Measurements from ENCODE around the gene PRKAG2. TPM values are rescaled to one million over a fixed set of nuclear protein-coding genes. Genes with fewer than 3 reads are reported as not detected.

Gene PRKAG2
- total and polyA plus RNA-seq, 2 experiments from 2014 or later, result 9.1 to 14.9 TPM

DNA sequence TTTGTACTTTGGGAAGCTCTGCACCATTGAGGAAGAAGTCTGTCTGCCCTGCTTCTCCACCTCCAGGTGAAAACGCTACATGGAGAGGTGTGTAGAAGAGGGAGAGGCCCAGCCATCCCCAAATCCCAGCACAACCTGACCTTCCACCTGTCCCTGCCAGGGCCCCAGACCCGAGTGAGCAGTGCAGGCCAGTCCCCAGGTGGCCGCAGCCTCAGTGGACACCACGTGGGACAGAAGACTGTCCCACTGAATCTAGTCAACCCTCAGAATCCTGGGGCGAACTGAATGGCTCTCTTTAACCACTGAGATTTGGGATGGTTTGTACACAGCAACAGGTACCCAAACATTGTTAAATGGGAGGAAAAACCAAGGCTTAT lies 49.4 kb upstream of the PRKAG2 start:
- no peak overlapping the region for H3K4me3 Mint-ChIP-seq
- H3K27me3 Mint-ChIP-seq (ENCODE audit: insufficient read depth, low read depth, poor library complexity), result peaks cover 3% of the 10 kb centered on the region
- H4K20me1 ChIP-seq (replicated peaks; ENCODE audit: insufficient read depth), result no peaks in the 10 kb centered on the region

More for the DNA sequence above, 49.4 kb upstream of the PRKAG2 start:
- Histone ChIP-seq H3K4me1 (ENCODE audit: insufficient read depth) (no peaks in the 10 kb centered on the region), H3K27me3 (ENCODE audit: insufficient read depth) (no peaks in the 10 kb centered on the region), H3F3A (replicated peaks; ENCODE audit: low read depth) (no peaks in the 10 kb centered on the region), H3K4me2 (no peak overlapping the region), H3K4me3 (no peak overlapping the region), H3K79me2 (replicated peaks; ENCODE audit: insufficient read depth) (no peaks in the 10 kb centered on the region), H3K27ac (ENCODE audit: low read depth) (no peak overlapping the region), H3K9me2 (ENCODE audit: insufficient read depth) (no peaks in the 10 kb centered on the region), H3K36me3 (ENCODE audit: insufficient read depth) (no peaks in the 10 kb centered on the region), H2AFZ (no peak overlapping the region)
- ATAC-seq (no peak), DNase-seq (ENCODE audit: low spot score) (no peak)
- TF ChIP-seq, protein P1, sequence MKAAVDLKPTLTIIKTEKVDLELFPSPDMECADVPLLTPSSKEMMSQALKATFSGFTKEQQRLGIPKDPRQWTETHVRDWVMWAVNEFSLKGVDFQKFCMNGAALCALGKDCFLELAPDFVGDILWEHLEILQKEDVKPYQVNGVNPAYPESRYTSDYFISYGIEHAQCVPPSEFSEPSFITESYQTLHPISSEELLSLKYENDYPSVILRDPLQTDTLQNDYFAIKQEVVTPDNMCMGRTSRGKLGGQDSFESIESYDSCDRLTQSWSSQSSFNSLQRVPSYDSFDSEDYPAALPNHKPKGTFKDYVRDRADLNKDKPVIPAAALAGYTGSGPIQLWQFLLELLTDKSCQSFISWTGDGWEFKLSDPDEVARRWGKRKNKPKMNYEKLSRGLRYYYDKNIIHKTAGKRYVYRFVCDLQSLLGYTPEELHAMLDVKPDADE (IDR thresholded peaks at IDR 0.05), result no peak
- TF ChIP-seq, protein P2, sequence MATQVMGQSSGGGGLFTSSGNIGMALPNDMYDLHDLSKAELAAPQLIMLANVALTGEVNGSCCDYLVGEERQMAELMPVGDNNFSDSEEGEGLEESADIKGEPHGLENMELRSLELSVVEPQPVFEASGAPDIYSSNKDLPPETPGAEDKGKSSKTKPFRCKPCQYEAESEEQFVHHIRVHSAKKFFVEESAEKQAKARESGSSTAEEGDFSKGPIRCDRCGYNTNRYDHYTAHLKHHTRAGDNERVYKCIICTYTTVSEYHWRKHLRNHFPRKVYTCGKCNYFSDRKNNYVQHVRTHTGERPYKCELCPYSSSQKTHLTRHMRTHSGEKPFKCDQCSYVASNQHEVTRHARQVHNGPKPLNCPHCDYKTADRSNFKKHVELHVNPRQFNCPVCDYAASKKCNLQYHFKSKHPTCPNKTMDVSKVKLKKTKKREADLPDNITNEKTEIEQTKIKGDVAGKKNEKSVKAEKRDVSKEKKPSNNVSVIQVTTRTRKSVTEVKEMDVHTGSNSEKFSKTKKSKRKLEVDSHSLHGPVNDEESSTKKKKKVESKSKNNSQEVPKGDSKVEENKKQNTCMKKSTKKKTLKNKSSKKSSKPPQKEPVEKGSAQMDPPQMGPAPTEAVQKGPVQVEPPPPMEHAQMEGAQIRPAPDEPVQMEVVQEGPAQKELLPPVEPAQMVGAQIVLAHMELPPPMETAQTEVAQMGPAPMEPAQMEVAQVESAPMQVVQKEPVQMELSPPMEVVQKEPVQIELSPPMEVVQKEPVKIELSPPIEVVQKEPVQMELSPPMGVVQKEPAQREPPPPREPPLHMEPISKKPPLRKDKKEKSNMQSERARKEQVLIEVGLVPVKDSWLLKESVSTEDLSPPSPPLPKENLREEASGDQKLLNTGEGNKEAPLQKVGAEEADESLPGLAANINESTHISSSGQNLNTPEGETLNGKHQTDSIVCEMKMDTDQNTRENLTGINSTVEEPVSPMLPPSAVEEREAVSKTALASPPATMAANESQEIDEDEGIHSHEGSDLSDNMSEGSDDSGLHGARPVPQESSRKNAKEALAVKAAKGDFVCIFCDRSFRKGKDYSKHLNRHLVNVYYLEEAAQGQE (IDR thresholded peaks at IDR 0.05; ENCODE audit: unreplicated experiment), result no peak
- no peak for TF ChIP-seq STAT1 (IDR thresholded peaks at IDR 0.05; ENCODE audit: unreplicated experiment)
- no peak for TF ChIP-seq JUNB (IDR thresholded peaks at IDR 0.05; ENCODE audit: unreplicated experiment)
- TF ChIP-seq EZH2phosphoT487 (IDR thresholded peaks at IDR 0.05; ENCODE audit: unreplicated experiment), result no peak
- no peak for TF ChIP-seq POLR2AphosphoS5 (IDR thresholded peaks at IDR 0.05; ENCODE audit: low read depth)
- TF ChIP-seq ZNF331 (CRISPR knock-in tag; IDR thresholded peaks at IDR 0.05; ENCODE audit: low read depth), result no peak
- TF ChIP-seq EZH2 (IDR thresholded peaks at IDR 0.05; ENCODE audit: low read depth, unreplicated experiment), result no peak
- TF ChIP-seq NANOG (IDR thresholded peaks at IDR 0.05; ENCODE audit: borderline replicate concordance), result no peak
- TF ChIP-seq, protein P3, sequence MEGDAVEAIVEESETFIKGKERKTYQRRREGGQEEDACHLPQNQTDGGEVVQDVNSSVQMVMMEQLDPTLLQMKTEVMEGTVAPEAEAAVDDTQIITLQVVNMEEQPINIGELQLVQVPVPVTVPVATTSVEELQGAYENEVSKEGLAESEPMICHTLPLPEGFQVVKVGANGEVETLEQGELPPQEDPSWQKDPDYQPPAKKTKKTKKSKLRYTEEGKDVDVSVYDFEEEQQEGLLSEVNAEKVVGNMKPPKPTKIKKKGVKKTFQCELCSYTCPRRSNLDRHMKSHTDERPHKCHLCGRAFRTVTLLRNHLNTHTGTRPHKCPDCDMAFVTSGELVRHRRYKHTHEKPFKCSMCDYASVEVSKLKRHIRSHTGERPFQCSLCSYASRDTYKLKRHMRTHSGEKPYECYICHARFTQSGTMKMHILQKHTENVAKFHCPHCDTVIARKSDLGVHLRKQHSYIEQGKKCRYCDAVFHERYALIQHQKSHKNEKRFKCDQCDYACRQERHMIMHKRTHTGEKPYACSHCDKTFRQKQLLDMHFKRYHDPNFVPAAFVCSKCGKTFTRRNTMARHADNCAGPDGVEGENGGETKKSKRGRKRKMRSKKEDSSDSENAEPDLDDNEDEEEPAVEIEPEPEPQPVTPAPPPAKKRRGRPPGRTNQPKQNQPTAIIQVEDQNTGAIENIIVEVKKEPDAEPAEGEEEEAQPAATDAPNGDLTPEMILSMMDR (conservative IDR thresholded peaks at IDR 0.05; ENCODE audit: low read depth in 2 of 2), result no peak
- TF ChIP-seq ZNF114 (CRISPR knock-in tag; IDR thresholded peaks at IDR 0.05), result no peak
- TF ChIP-seq CREB1 (CRISPR knock-in tag; IDR thresholded peaks at IDR 0.05; ENCODE audit: low read depth), result no peak
- TF ChIP-seq, protein P4, sequence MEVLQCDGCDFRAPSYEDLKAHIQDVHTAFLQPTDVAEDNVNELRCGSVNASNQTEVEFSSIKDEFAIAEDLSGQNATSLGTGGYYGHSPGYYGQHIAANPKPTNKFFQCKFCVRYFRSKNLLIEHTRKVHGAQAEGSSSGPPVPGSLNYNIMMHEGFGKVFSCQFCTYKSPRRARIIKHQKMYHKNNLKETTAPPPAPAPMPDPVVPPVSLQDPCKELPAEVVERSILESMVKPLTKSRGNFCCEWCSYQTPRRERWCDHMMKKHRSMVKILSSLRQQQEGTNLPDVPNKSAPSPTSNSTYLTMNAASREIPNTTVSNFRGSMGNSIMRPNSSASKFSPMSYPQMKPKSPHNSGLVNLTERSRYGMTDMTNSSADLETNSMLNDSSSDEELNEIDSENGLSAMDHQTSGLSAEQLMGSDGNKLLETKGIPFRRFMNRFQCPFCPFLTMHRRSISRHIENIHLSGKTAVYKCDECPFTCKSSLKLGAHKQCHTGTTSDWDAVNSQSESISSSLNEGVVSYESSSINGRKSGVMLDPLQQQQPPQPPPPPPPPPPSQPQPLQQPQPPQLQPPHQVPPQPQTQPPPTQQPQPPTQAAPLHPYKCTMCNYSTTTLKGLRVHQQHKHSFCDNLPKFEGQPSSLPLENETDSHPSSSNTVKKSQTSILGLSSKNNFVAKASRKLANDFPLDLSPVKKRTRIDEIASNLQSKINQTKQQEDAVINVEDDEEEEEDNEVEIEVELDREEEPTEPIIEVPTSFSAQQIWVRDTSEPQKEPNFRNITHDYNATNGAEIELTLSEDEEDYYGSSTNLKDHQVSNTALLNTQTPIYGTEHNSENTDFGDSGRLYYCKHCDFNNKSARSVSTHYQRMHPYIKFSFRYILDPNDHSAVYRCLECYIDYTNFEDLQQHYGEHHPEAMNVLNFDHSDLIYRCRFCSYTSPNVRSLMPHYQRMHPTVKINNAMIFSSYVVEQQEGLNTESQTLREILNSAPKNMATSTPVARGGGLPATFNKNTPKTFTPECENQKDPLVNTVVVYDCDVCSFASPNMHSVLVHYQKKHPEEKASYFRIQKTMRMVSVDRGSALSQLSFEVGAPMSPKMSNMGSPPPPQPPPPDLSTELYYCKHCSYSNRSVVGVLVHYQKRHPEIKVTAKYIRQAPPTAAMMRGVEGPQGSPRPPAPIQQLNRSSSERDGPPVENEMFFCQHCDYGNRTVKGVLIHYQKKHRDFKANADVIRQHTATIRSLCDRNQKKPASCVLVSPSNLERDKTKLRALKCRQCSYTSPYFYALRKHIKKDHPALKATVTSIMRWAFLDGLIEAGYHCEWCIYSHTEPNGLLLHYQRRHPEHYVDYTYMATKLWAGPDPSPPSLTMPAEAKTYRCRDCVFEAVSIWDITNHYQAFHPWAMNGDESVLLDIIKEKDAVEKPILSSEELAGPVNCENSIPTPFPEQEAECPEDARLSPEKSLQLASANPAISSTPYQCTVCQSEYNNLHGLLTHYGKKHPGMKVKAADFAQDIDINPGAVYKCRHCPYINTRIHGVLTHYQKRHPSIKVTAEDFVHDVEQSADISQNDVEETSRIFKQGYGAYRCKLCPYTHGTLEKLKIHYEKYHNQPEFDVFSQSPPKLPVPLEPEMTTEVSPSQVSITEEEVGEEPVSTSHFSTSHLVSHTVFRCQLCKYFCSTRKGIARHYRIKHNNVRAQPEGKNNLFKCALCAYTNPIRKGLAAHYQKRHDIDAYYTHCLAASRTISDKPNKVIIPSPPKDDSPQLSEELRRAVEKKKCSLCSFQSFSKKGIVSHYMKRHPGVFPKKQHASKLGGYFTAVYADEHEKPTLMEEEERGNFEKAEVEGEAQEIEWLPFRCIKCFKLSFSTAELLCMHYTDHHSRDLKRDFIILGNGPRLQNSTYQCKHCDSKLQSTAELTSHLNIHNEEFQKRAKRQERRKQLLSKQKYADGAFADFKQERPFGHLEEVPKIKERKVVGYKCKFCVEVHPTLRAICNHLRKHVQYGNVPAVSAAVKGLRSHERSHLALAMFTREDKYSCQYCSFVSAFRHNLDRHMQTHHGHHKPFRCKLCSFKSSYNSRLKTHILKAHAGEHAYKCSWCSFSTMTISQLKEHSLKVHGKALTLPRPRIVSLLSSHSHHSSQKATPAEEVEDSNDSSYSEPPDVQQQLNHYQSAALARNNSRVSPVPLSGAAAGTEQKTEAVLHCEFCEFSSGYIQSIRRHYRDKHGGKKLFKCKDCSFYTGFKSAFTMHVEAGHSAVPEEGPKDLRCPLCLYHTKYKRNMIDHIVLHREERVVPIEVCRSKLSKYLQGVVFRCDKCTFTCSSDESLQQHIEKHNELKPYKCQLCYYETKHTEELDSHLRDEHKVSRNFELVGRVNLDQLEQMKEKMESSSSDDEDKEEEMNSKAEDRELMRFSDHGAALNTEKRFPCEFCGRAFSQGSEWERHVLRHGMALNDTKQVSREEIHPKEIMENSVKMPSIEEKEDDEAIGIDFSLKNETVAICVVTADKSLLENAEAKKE (CRISPR knock-in tag; IDR thresholded peaks at IDR 0.05), result no peak
- H3K27ac Mint-ChIP-seq, result no peak overlapping the region
- H3K4me1 Mint-ChIP-seq, result no peaks in the 10 kb centered on the region
- H3K9me3 Mint-ChIP-seq, result no peaks in the 10 kb centered on the region; the same call in 2 of the 3 replicates
- no peaks in the 10 kb centered on the region for H3K36me3 Mint-ChIP-seq (ENCODE audit: low read depth)
